Measurements from ENCODE around the gene PHF12. TPM values are rescaled to one million over a fixed set of nuclear protein-coding genes. Genes with fewer than 3 reads are reported as not detected.

The PHF12 gene
- total and polyA plus RNA-seq, 10 of the 15 experiments (the other 5 are each of a cell fraction or from before 2014, with no cell fraction given), result 1.3 to 43.9 (median 19.2) TPM

- ChIA-PET POLR2A (interaction anchor here (0.6 to 2.1 kb wide), 11 partner anchors 8 to 182 kb away, joined by 3 to 10 read pairs (median 5); partner anchors contain the start of genes PHF12, RPL23A and TLCD1), CTCF (interaction anchor here (0.6 to 17.3 kb wide), 27 partner anchors 9 to 180 kb away, joined by 3 to 175 read pairs (median 5); partner anchors contain the start of genes FAM222B, NEK8 and TLCD1), SMC1A (ENCODE audit: uncharacterized antibody, unreplicated experiment) (interaction anchor here (0.6 to 4.6 kb wide), 13 partner anchors 10 to 175 kb away, joined by 3 to 37 read pairs (median 4); partner anchors contain the start of gene FAM222B), RAD21 (ENCODE audit: unreplicated experiment) (interaction anchor here (0.6 to 5.9 kb wide), 16 partner anchors 9 to 255 kb away, joined by 3 to 29 read pairs (median 8); partner anchors contain the start of genes ERAL1, FAM222B, NEK8 and RPL23A)
- Histone ChIP-seq H3K4me3 (peak overlapping the region; percentile 82), H3K4me2 (ENCODE audit: control insufficient read depth, insufficient read depth) (peak overlapping the region; percentile 81), H3K27me3 (replicated peaks in 1 of 2; ENCODE audit: control insufficient read depth in 2 of 2, insufficient read depth in 2 of 2, low read length in 1 of 2) (no peaks in the 10 kb centered on the region), H3K9ac (ENCODE audit: control insufficient read depth, insufficient read depth, low read length) (peak overlapping the region; percentile 13), H2AFZ (ENCODE audit: control insufficient read depth, low read depth, low read length) (peak overlapping the region; percentile 78), H3K27ac (ENCODE audit: control insufficient read depth, insufficient read depth) (no peak overlapping the region; the same call in 1 of the 2 replicates), H3K79me2 (ENCODE audit: control insufficient read depth, insufficient read depth, low read length) (peaks cover 7% of the 10 kb centered on the region), H4K20me1 (ENCODE audit: control insufficient read depth, insufficient read depth) (no peaks in the 10 kb centered on the region), H3K4me1 (ENCODE audit: control insufficient read depth, insufficient read depth, low read length) (peaks cover 19% of the 10 kb centered on the region), H3K36me3 (ENCODE audit: control insufficient read depth in 2 of 2, insufficient read depth in 2 of 2, low read length in 1 of 2) (peaks cover 0 to 6% of the 10 kb centered on the region in 2 experiments; a peak in 2 of 4 replicates), H3K9me3 (replicated peaks; ENCODE audit: control insufficient read depth, insufficient read depth, low read length) (no peaks in the 10 kb centered on the region)
- no TSS peak for BruUV-seq (replicated peaks)
- DNase-seq (ENCODE audit: low read depth, low spot score), result no peak
- FAIRE-seq, result peak; percentile 59
- whole genome bisulfite sequencing (ENCODE audit: insufficient coverage, insufficient replicate concordance, low lambda C conversion rate, missing lambda C conversion rate), result 2% methylated on average over 62 of the region's 62 CpGs
- in situ Hi-C loops (cut with MboI), result no loop called here
- intact Hi-C loops (cut with micrococcal nuclease; ENCODE audit: unreplicated experiment), result loop anchor here (1.0 to 2.0 kb wide), 3 partner anchors 49 to 175 kb away; partner anchors contain the start of genes PHF12 and TLCD1
- peak; percentile 42 for ATAC-seq
- TF ChIP-seq SREBF2 (IDR thresholded peaks at IDR 0.05; ENCODE audit: low read length), result no peak
- TF ChIP-seq MTA3 (IDR thresholded peaks at IDR 0.05; ENCODE audit: borderline replicate concordance, low read length), result no peak
- no peak for TF ChIP-seq PRDM15 (CRISPR knock-in tag; IDR thresholded peaks at IDR 0.05)
- peak; percentile 83 for TF ChIP-seq HDAC6 (IDR thresholded peaks at IDR 0.05; ENCODE audit: unreplicated experiment)
- TF ChIP-seq HDGF (IDR thresholded peaks at IDR 0.05), result peak; percentile 50
- TF ChIP-seq SMAD1 (IDR thresholded peaks at IDR 0.05; ENCODE audit: low read depth, partially characterized antibody), result no peak
- TF ChIP-seq RUNX3 (IDR thresholded peaks at IDR 0.05; ENCODE audit: low read length), result peak; percentile 29
- no peak for TF ChIP-seq MXI1 (IDR thresholded peaks at IDR 0.05; ENCODE audit: low read depth, low read length)
- TF ChIP-seq HCFC1 (IDR thresholded peaks at IDR 0.05; ENCODE audit: low read length), result 0 out of 2 replicates have a peak, but pooled peaks have one; percentile 17
- peak; percentile 54 for TF ChIP-seq NR2F1 (conservative IDR thresholded peaks at IDR 0.05)
- TF ChIP-seq NBN (IDR thresholded peaks at IDR 0.05), result peak; percentile 87
- TF ChIP-seq ASH2L (IDR thresholded peaks at IDR 0.05; ENCODE audit: borderline replicate concordance, low read depth), result 0 out of 2 replicates have a peak, but pooled peaks have one; percentile 30
- TF ChIP-seq MLLT1 (IDR thresholded peaks at IDR 0.05), result peak; percentile 65
- TF ChIP-seq SKIL (IDR thresholded peaks at IDR 0.05; ENCODE audit: low read depth, poor library complexity, severe bottlenecking), result peak; percentile 49
- TF ChIP-seq MTA2 (IDR thresholded peaks at IDR 0.05; ENCODE audit: low read depth), result 0 out of 2 replicates have a peak, but pooled peaks have one; percentile 36
These were observed 49.2 kb downstream of the PHF12 start for GRCh38 chr17:28901866-28902818.

Measured in GM12878 (cell line).